GM13977 (cell line): ENCODE data around the gene ANGPTL2.

Experiments
- DNase-seq: peaks from one replicate; pipeline ENCODE4 v3.0.0; 2012; ENCODE audit warnings: low spot score
- in situ Hi-C: fragments of 300-500 bp; cut with MboI; formaldehyde crosslinking; loops from one replicate; pipeline ENCODE4 v1.12.0; 2022; ENCODE audit warnings: low sequenced_read_pairs, low pct_unique_long_range_greater_than_20kb, mixed read lengths, inconsistent platforms; ENCODE audit not compliant: unreplicated experiment
- TF ChIP-seq, protein P1 (sequence below): IDR thresholded peaks from 2 replicates; pipeline ENCODE4 v1.5.1; 2012; ENCODE audit warnings: mild to moderate bottlenecking, control low read depth; ENCODE audit not compliant: insufficient read depth; ENCODE audit errors: extremely low read depth, missing control alignments

Gene ANGPTL2

DNA sequence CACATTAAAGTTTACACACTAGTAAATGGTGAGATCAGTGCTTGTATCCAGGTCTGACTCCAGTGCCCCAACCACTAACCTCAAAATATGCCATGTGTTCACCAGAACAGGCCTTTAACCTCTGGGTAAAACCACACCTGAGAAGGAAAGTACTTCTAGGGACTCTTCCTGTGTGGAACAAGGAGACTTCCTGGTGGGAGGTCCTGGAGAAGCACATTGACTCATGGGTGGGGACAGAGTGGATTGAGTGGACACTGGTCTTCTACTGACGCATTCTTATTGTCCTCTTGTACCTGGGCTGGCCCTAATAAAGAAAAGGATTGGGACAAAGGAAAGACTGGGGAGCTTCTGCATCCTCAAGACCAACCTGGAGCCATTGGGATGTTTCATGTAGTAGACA is 43.4 kb downstream of the ANGPTL2 start:
- TF ChIP-seq, protein P1, sequence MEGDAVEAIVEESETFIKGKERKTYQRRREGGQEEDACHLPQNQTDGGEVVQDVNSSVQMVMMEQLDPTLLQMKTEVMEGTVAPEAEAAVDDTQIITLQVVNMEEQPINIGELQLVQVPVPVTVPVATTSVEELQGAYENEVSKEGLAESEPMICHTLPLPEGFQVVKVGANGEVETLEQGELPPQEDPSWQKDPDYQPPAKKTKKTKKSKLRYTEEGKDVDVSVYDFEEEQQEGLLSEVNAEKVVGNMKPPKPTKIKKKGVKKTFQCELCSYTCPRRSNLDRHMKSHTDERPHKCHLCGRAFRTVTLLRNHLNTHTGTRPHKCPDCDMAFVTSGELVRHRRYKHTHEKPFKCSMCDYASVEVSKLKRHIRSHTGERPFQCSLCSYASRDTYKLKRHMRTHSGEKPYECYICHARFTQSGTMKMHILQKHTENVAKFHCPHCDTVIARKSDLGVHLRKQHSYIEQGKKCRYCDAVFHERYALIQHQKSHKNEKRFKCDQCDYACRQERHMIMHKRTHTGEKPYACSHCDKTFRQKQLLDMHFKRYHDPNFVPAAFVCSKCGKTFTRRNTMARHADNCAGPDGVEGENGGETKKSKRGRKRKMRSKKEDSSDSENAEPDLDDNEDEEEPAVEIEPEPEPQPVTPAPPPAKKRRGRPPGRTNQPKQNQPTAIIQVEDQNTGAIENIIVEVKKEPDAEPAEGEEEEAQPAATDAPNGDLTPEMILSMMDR, result no peak
- in situ Hi-C loops, result no loop called here
- no peak for DNase-seq

DNA sequence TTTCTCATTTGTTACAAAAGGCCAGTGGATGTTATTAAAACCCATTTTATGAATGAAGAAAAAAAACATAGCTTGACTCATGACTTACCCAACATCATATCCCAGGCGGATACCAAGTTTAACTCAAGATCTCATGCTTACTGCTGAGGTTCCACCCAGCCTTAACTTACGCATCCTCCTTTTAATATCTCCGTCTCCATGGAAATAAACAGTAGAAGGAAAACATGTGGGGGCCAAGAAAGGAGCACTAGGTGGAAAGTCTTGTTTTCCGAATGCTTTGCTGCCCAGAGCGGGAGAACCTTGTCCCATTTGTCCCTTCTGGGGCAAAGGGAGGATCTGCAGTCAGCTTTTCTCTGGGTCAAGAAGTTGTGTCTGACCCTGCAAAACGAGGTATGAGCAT is 44.1 kb downstream of the ANGPTL2 start:
- DNase-seq, result no peak
- TF ChIP-seq, protein P1, result no peak
- in situ Hi-C loops, result no loop called here

DNA sequence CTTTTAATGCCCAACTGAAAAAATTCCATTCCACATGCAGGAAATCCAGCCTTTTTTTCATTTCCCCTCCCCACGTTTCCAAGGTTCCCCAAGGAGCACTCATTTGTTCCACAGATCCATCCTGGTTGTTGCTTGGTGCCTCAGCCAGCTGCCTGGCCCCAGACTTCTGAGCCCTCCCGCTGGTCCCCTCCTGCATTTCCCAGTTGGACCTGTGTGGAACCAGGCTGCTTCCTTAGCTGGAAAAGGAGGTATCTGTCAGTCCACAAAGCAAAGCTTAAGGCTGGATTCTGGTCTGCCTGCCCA is 44.8 kb downstream of the ANGPTL2 start:
- TF ChIP-seq, protein P1, result no peak
- in situ Hi-C loops, result no loop called here
- DNase-seq, result no peak

DNA sequence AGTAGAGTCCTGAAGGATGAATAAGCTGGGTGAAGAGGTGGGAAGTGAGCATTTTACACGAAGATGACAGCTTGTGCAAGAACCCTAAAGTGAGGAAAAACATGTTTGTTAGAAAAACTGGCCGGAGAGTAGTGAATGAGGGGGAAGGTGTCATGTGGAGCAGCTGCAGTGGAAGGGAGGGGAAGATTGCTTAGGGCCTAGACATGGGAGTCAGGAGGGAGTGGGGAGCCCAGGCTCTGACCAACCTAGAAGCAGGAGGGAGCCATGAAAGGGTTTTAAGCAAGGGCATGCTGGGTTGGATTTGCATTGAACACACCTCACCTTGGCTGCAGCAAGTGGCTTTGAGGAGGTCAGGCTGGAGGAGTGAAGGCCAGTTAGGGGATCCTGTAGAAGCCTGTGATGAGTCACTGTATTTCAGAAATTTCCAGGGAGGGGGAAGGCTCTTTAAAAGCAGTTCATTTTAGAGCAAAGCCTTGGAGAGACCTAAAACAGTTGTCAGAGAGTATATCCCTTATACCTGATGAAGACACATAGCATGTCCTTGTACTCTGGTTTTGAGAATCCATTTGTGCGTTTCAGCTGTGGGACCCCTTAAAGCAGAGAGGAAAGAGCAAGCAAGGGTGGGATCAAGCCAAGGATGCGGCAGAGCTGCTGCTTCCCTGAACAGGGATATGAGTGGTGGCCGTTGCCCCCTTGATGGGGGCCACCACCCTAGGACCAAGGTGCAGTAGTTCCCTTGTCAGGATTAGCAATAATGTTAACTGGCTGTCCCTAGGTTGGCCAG is 45.4 kb downstream of the ANGPTL2 start:
- TF ChIP-seq, protein P1, result no peak
- in situ Hi-C loops, result no loop called here
- no peak for DNase-seq

DNA sequence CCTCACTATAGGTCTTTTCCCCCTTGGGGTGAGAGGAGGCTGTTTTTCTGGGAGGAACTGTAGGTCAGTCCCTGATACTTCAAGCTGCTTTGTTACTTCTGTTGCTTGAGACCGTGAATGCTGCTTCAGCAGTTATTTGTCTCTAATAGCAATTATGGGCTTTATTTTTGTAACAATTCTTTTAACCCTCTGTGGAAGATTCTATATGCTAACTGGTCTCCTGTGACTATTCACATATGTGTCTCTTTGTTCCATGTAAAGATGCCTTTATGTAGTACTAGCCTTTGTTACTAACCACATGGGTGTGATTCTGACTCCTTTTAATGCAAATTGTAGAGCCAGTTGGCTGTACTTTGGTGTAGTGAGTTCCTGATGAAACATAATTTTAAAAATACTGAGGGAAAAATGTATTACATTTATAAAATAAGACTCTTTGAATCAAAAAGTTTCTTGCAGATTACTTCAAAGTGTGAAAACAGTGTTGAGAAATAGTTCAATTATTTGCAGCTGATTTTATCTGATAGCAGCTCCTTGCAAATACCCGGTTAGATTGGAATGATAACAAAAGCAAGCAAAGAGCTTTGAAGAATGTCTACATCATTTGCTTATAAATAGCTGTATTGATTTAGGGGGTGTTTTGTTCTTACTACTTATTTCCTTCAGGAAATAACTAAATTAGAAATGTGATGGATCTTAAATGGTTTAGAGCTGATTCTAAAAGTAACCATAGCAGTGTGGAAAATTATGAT is 46.6 kb downstream of the ANGPTL2 start:
- TF ChIP-seq, protein P1, result no peak
- no peak for DNase-seq
- in situ Hi-C loops, result no loop called here

DNA sequence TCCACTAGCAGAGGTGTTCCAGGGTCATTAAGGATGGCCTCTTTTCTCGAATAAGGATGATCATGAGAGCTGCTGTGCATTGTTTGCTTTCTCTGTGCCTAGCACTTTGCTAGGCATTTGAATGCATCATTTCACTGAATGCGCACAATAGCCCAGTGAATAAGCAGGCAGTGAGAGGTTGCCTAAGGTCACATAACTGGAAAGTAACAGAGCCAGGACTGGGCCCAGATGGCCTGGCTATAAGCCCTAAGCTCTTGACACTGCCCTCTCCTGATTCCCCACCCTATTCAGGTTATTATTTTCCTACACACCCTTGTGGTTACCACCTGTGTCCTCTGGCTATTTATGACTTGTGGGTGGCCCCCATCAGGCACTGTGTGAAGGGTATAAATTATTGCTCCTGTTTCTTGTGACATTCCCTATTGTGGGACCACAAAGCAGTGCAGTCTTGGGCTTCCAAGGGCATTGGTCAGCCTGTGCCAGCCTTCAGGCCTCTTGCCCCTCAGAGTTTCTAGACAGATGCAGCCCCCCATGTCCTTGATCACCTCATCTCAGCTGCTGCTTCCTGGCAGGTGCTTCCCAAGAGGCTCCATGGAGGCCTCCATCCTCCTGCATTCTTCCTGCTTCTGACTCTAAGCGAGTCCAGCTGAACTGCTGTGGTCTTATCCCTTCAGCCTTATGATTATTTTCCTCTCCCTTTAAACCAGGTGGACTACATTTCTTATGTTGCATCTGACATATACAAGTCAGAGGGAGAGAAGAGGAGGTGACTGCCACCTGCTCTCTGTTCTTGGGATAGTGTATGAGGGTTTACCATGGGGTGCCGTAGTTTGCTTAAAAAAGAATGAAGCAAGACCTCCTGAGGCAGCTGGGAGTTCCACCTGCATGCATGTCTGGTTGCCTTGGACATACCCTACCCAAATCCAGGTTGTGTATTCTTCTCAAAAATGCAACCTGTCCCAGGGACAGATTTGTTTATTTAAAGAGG is 47.6 kb downstream of the ANGPTL2 start:
- in situ Hi-C loops, result no loop called here
- TF ChIP-seq, protein P1, result no peak
- DNase-seq, result no peak
